ENCODE measurements around the gene BRSK1. TPM values are rescaled to one million over a fixed set of nuclear protein-coding genes. Genes with fewer than 3 reads are reported as not detected.

BRSK1 gene
- total and polyA plus RNA-seq, 9 donors: 1.9 to 11.3 (median 4.8) TPM

DNA sequence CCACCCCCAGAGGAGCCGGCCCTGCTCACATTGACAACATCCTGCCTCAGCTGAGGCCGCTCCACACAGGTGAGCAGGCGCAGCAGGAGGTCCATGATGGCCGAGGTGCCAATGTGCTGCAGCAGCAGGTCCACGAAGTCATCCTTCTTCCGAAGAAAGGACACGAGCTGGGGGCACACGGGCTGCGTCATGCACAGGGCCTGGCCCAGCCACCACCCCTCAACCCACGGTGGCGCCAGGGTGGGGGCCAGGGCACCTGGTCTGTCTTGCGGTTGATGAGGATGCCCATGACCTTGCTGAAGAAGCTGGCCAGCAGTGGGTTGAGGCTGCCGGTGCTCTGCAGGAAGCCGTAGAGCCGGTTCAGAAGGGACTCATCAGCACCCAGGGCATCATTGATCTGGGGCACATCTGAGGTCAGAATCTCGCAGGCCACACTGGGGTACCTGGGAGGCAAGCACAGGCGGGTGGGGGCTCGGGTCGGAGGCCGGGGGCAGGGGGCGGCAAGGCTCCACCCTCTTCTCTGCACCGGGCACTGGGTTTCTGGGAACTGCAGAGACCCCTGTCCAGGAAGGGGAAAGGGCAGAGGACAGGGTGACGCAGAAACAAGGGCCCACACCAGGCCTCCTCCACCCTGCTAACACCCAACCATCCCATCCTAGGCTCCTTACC lies 38.4 kb upstream of the BRSK1 start:
- H3K9me3 ChIP-seq: no peaks in the 10 kb centered on the region
- no peak for TF ChIP-seq EP300 (IDR thresholded peaks at IDR 0.05)
- TF ChIP-seq, protein P1, sequence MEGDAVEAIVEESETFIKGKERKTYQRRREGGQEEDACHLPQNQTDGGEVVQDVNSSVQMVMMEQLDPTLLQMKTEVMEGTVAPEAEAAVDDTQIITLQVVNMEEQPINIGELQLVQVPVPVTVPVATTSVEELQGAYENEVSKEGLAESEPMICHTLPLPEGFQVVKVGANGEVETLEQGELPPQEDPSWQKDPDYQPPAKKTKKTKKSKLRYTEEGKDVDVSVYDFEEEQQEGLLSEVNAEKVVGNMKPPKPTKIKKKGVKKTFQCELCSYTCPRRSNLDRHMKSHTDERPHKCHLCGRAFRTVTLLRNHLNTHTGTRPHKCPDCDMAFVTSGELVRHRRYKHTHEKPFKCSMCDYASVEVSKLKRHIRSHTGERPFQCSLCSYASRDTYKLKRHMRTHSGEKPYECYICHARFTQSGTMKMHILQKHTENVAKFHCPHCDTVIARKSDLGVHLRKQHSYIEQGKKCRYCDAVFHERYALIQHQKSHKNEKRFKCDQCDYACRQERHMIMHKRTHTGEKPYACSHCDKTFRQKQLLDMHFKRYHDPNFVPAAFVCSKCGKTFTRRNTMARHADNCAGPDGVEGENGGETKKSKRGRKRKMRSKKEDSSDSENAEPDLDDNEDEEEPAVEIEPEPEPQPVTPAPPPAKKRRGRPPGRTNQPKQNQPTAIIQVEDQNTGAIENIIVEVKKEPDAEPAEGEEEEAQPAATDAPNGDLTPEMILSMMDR (IDR thresholded peaks at IDR 0.05): no peak
- no peak for TF ChIP-seq POLR2A (IDR thresholded peaks at IDR 0.05)
- no peaks in the 10 kb centered on the region for H3K36me3 ChIP-seq
- H3K27ac ChIP-seq: no peak overlapping the region
- no peak for DNase-seq
- H3K27me3 ChIP-seq: no peaks in the 10 kb centered on the region
- intact Hi-C loops (cut with DNase I): no loop called here
- no peaks in the 10 kb centered on the region for H3K4me1 ChIP-seq (ENCODE audit: insufficient read depth)
- no peak overlapping the region for H3K4me3 ChIP-seq
- WGBS, 3 donors: 90 to 91% (median 91%) methylated on average over 14 to 23 of the region's 23 CpGs

DNA sequence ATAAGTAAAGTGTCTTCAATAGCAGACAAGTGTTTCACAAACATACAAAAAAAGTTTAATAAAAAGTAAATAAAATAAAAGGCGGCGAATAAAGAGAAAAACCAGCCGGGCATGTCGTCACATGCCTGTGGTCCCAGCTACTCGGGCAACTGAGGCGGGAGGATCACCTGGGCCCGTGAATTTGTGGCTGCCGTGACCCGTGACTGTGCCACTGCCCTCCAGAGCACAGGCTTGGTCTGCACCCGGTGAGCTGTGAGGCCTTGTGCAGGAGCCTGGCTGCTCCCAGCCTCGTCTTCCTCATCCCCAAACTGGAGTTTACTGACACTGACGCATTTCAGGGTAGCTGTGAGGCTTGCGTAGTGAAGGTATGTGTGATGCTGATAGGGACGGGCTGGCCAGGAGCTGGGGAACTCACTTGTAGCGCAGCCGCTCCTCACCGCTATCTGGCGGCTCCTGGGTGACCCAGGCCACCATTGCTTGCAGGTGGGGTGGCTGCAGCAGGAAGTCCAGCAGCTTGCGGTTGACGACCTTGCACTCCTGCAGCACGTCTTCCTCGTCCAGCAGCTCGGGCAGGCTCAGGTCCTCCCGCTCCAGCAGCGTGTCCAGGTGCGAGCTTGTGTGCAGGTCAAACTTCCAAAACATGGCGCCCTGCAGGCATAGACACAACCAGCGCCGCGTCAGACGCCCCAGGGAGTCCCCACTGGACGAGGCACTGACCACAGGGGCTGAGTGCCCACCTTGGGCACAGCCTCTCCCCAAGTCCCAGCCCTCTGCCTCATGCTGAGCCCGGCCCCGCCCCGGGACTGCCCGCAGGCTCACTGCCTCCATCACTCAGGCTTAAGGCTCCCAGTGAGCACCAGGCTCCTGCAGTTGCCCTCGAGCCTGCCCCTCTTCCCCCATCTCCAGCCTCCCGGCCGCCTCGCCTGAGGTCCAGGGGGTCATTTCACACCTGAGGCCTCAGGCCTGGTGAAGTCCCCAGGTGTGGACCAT lies 37.0 kb upstream of the BRSK1 start:
- TF ChIP-seq POLR2A (IDR thresholded peaks at IDR 0.05) (no peak), EP300 (IDR thresholded peaks at IDR 0.05) (no peak)
- TF ChIP-seq, protein P1 (IDR thresholded peaks at IDR 0.05): no peak
- intact Hi-C loops (cut with DNase I): no loop called here
- H3K4me1 ChIP-seq (ENCODE audit: insufficient read depth): no peaks in the 10 kb centered on the region
- no peaks in the 10 kb centered on the region for H3K27me3 ChIP-seq
- no peak for DNase-seq
- H3K36me3 ChIP-seq: no peaks in the 10 kb centered on the region
- H3K27ac ChIP-seq: no peak overlapping the region
- WGBS, 3 donors: 87 to 91% (median 91%) methylated on average over 36 to 40 of the region's 40 CpGs
- no peaks in the 10 kb centered on the region for H3K9me3 ChIP-seq
- H3K4me3 ChIP-seq: no peak overlapping the region

DNA sequence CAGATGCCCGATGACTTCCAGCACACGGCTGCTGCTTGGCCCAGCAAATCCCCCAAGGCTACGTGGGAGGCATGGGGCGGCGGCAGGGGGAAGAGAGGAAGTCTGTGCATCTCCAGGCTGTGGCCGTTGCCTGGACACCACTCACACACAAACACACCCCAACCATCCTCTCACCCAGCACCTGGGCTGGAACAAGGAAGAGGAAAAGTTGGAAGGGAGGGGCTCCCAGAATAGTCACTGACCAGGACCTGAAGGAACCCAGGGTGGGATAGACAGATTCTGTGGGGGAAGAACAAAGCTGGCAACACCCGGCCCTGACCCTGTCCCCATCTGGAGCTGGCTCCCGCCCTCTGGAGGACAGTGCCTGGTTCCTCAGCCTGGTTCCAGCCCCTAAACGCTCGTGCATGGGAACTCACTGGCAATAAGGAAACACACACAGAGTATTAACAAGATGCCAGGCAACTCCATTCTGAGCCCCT lies 36.1 kb upstream of the BRSK1 start:
- H3K4me1 ChIP-seq (ENCODE audit: insufficient read depth): no peaks in the 10 kb centered on the region
- no peak overlapping the region for H3K4me3 ChIP-seq
- no peaks in the 10 kb centered on the region for H3K27me3 ChIP-seq
- H3K36me3 ChIP-seq: no peaks in the 10 kb centered on the region
- intact Hi-C loops (cut with DNase I): no loop called here
- TF ChIP-seq POLR2A (IDR thresholded peaks at IDR 0.05): no peak
- TF ChIP-seq EP300 (IDR thresholded peaks at IDR 0.05): no peak
- TF ChIP-seq, protein P1 (IDR thresholded peaks at IDR 0.05): no peak
- no peaks in the 10 kb centered on the region for H3K9me3 ChIP-seq
- no peak for DNase-seq
- 22 to 34% (median 29%) methylated on average over 10 of the region's 10 CpGs for WGBS, 3 donors
- H3K27ac ChIP-seq: no peak overlapping the region

DNA sequence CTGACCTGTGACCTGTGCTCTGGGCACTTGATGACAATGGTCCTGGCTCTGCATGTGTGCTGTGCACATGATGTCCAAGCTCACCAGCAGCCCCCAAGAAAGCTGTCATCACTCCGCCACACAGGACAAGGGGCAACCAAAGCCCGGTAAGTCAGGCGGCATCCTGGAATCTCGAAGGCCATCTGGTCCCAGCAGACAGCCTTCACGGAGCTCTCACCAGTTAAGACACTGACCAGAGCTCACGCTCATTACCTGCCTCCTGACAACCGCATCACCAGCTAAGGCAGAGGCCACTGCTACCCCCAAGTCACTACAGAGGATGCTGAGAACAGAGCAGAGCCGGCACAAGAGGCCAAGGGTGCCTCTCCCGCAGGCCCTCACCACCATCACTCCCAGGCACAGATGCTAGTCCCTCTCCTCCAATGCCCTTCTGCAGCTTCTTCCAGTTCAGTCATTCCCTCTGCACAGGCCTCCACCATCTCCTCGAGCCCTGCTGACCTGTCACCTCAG lies 35.6 kb upstream of the BRSK1 start:
- no peaks in the 10 kb centered on the region for H3K27me3 ChIP-seq
- H3K4me1 ChIP-seq (ENCODE audit: insufficient read depth): no peaks in the 10 kb centered on the region
- H3K36me3 ChIP-seq: no peaks in the 10 kb centered on the region
- H3K27ac ChIP-seq: no peak overlapping the region
- no peaks in the 10 kb centered on the region for H3K9me3 ChIP-seq
- intact Hi-C loops (cut with DNase I): no loop called here
- DNase-seq: no peak
- WGBS, 3 donors: 64 to 71% (median 64%) methylated on average over 10 of the region's 10 CpGs
- TF ChIP-seq EP300 (IDR thresholded peaks at IDR 0.05): no peak
- no peak for TF ChIP-seq POLR2A (IDR thresholded peaks at IDR 0.05)
- TF ChIP-seq, protein P1 (IDR thresholded peaks at IDR 0.05): no peak
- H3K4me3 ChIP-seq: no peak overlapping the region
